GM12878 (cell line): ENCODE results near the gene BNIP1. TPM values are rescaled to one million over a fixed set of nuclear protein-coding genes. Genes with fewer than 3 reads are reported as not detected.

Experiments used
- ATAC-seq: fragments of 200-7000 bp; cut with Tn5 transposase; 3 replicates; pipeline ENCODE4 v1.9.1; 2020; ENCODE audit warnings: mild to moderate bottlenecking, moderate library complexity
- BruUV-seq: library from RNA; stranded (reverse); fragments of 400-500 nt; replicated peaks from 2 replicates; lab custom pipeline; 2021; lab: Mats Ljungman, UMichigan
- CTCF ChIA-PET: fragments of 300-600 bp; sonication (Branson Sonifier 250); formaldehyde crosslinking; extraction: SDS; loops from one replicate; lab custom pipeline; 2021; ENCODE audit warnings: inconsistent platforms; lab: Yijun Ruan, JAX
- POLR2A ChIA-PET: fragments of 350-600 bp; formaldehyde crosslinking; extraction: SDS; loops from one replicate; lab custom pipeline; 2021; ENCODE audit warnings: inconsistent platforms; lab: Charles Lee
- RAD21 ChIA-PET: fragments of 300-600 bp; sonication (Branson Sonifier 250); formaldehyde crosslinking; loops from one replicate; lab custom pipeline; 2023; ENCODE audit warnings: antibody characterized with exemption; ENCODE audit not compliant: unreplicated experiment; lab: Charles Lee
- SMC1A ChIA-PET: fragments of 300-600 bp; sonication (Branson Sonifier 250); formaldehyde crosslinking; loops from one replicate; lab custom pipeline; 2023; ENCODE audit not compliant: unreplicated experiment, uncharacterized antibody; lab: Charles Lee
- DNase-seq: peaks from one replicate; pipeline ENCODE4 v3.0.0-alpha.2; 2011; ENCODE audit warnings: low read depth, low spot score
- FAIRE-seq: peaks from 3 replicates; lab custom pipeline; 2011; peaks lifted over from hg19 to GRCh38; lab: Jason Lieb, UNC
- H2AFZ ChIP-seq: 2 replicates; pipeline ENCODE4 v1.6.0; 2011; ENCODE audit warnings: low read depth, low read length, control low read depth; ENCODE audit not compliant: control insufficient read depth
- H3K27ac ChIP-seq: 2 replicates; pipeline ENCODE4 v1.5.1; 2011; ENCODE audit warnings: control low read depth; ENCODE audit not compliant: control insufficient read depth, insufficient read depth
- H3K27me3 ChIP-seq, 2 experiments: replicated peaks in 1 of 2; 2 replicates each; pipeline versions ENCODE4 v1.6.0 to v1.6.1; 2011; ENCODE audit warnings: low read length in 1 of 2; ENCODE audit not compliant: control insufficient read depth in 2 of 2, insufficient read depth in 2 of 2
- H3K36me3 ChIP-seq, 2 experiments: 2 replicates each; pipeline ENCODE4 v1.5.1; 2011; ENCODE audit warnings: low read length in 1 of 2; ENCODE audit not compliant: control insufficient read depth in 2 of 2, insufficient read depth in 2 of 2
- H3K4me1 ChIP-seq: 2 replicates; pipeline ENCODE4 v1.6.1; 2011; ENCODE audit warnings: mild to moderate bottlenecking, low read length, moderate library complexity, mixed read lengths; ENCODE audit not compliant: control insufficient read depth, insufficient read depth
- H3K4me2 ChIP-seq: 2 replicates; pipeline ENCODE4 v1.6.0; 2011; ENCODE audit warnings: control low read depth; ENCODE audit not compliant: control insufficient read depth, insufficient read depth
- H3K4me3 ChIP-seq: fragments of 200-600 bp; sonication (generic); 2 replicates; pipeline ENCODE4 v1.5.1; 2016
- H3K79me2 ChIP-seq: 2 replicates; pipeline ENCODE4 v1.6.0; 2011; ENCODE audit warnings: low read length; ENCODE audit not compliant: control insufficient read depth, insufficient read depth
- H3K9ac ChIP-seq: 2 replicates; pipeline ENCODE4 v1.8.0; 2011; ENCODE audit warnings: low read length, control low read depth, mixed read lengths; ENCODE audit not compliant: control insufficient read depth, insufficient read depth
- H3K9me3 ChIP-seq: replicated peaks from 3 replicates; pipeline ENCODE4 v1.5.1; 2011; ENCODE audit warnings: mild to moderate bottlenecking, low read length; ENCODE audit not compliant: control insufficient read depth, insufficient read depth
- H4K20me1 ChIP-seq: 2 replicates; pipeline ENCODE4 v1.6.0; 2011; ENCODE audit not compliant: control insufficient read depth, insufficient read depth
- ATF7 ChIP-seq: fragments of 450-650 bp; IDR thresholded peaks from 2 replicates; pipeline ENCODE4 v1.6.1; 2016; ENCODE audit warnings: low read depth, mild to moderate bottlenecking
- CEBPB ChIP-seq, 2 experiments: fragments of 150-350 bp in 1 of 2; IDR thresholded peaks; 2 replicates each; pipeline ENCODE4 v1.6.1; 2012 to 2014; ENCODE audit warnings: low read depth in 2 of 2, low read length in 2 of 2, borderline replicate concordance in 1 of 2, inconsistent platforms in 1 of 2
- CHD4 ChIP-seq: fragments of 200-600 bp; sonication (generic); IDR thresholded peaks from 2 replicates; pipeline ENCODE4 v1.6.1; 2016; ENCODE audit warnings: mild to moderate bottlenecking
- EED ChIP-seq: sonication (generic); IDR thresholded peaks from 2 replicates; pipeline ENCODE4 v1.6.1; 2016; ENCODE audit warnings: antibody characterized with exemption, low read depth
- FOXK2 ChIP-seq: fragments of 450-650 bp; IDR thresholded peaks from 2 replicates; pipeline ENCODE4 v1.6.1; 2017; ENCODE audit warnings: mild to moderate bottlenecking, moderate library complexity
- IRF4 ChIP-seq: IDR thresholded peaks from 2 replicates; pipeline ENCODE4 v1.6.1; 2011; ENCODE audit warnings: low read depth, low read length
- MTA2 ChIP-seq: fragments of 450-650 bp; IDR thresholded peaks from 2 replicates; pipeline ENCODE4 v1.6.1; 2016; ENCODE audit warnings: low read depth, mild to moderate bottlenecking, moderate library complexity
- SMARCA5 ChIP-seq: fragments of 450-650 bp; IDR thresholded peaks from 2 replicates; pipeline ENCODE4 v1.6.1; 2017; ENCODE audit warnings: mild to moderate bottlenecking
- SUZ12 ChIP-seq: fragments of 200-600 bp; sonication (generic); IDR thresholded peaks from one replicate; pipeline ENCODE4 v1.6.1; 2018; ENCODE audit warnings: antibody characterized with exemption, mild to moderate bottlenecking; ENCODE audit not compliant: unreplicated experiment
- ZNF24 ChIP-seq: fragments of 450-650 bp; IDR thresholded peaks from 2 replicates; pipeline ENCODE4 v1.6.1; 2017; ENCODE audit warnings: antibody characterized with exemption, mild to moderate bottlenecking
- ZZZ3 ChIP-seq: IDR thresholded peaks from 2 replicates; pipeline ENCODE4 v1.6.1; 2011; ENCODE audit warnings: low read depth; ENCODE audit not compliant: control insufficient read depth, insufficient read length
- WGBS: methylation state at CpG from one replicate; pipeline ENCODE4 v1.1.6; 2016; ENCODE audit warnings: low lambda C conversion rate; ENCODE audit not compliant: insufficient replicate concordance, insufficient coverage; ENCODE audit errors: missing lambda C conversion rate; 5-methylcytosine and 5-hydroxymethylcytosine counted together
- in situ Hi-C: fragments of 300-500 bp; cut with MboI; formaldehyde crosslinking; loops from 9 replicates; pipeline ENCODE4 v1.14.3; 2018; ENCODE audit warnings: mixed read lengths
- intact Hi-C: fragments of 100-400 bp; cut with micrococcal nuclease; formaldehyde crosslinking; loops from one replicate; pipeline ENCODE4 v1.14.2; 2022; ENCODE audit not compliant: unreplicated experiment
- polyA plus RNA-seq, 11 experiments: library from polyadenylated mRNA; depleted of rRNA in 4 of 11; unstranded in 6 of 11; stranded (reverse) in 5 of 11; fragments of >200 nt; fragmentation: Nextera tagmentation in 4 of 11; fragmentation: Illumina TruSeq in 1 of 11; extraction: Ambion mirVana in 4 of 11; extraction: Trizol in 1 of 11; gene quantifications; 1 replicate in 1 of 11; 2 replicates in 10 of 11; pipeline versions ENCODE4 v1.2.1 to v1.2.3, GENCODE V29; 2011 to 2016; ENCODE audit warnings: inconsistent platforms in 2 of 11, missing spikeins in 2 of 11, low read depth in 1 of 11
- total RNA-seq, 4 experiments: library from RNA; depleted of rRNA in 3 of 4; stranded (reverse); fragments of >200 nt in 3 of 4; fragmentation: Illumina TruSeq in 1 of 4; extraction: Trizol in 1 of 4; gene quantifications; 2 replicates each; pipeline versions ENCODE4 v1.2.1 to v1.2.3, GENCODE V29; 2013 to 2021
- TF ChIP-seq, protein P1 (sequence below): fragments of 450-650 bp; IDR thresholded peaks from 2 replicates; pipeline ENCODE4 v1.6.1; 2018; ENCODE audit warnings: borderline replicate concordance, mild to moderate bottlenecking; ENCODE audit not compliant: partially characterized antibody
- TF ChIP-seq, protein P2 (sequence below): IDR thresholded peaks from 2 replicates; pipeline ENCODE4 v1.6.1; 2012; ENCODE audit warnings: low read length, inconsistent platforms
- TF ChIP-seq, protein P3 (sequence below): fragments of 450-650 bp; IDR thresholded peaks from 2 replicates; pipeline ENCODE4 v1.6.1; 2016; ENCODE audit warnings: mild to moderate bottlenecking
- TF ChIP-seq, protein P4 (sequence below): IDR thresholded peaks from 2 replicates; pipeline ENCODE4 v1.6.1; 2011; ENCODE audit warnings: low read depth, low read length, improper control_type of control experiment, borderline replicate concordance

BNIP1 gene
- total and polyA plus RNA-seq, 10 of the 15 experiments (the other 5 are each of a cell fraction or from before 2014, with no cell fraction given) = 20.5 to 62.5 (median 27.4) TPM

DNA sequence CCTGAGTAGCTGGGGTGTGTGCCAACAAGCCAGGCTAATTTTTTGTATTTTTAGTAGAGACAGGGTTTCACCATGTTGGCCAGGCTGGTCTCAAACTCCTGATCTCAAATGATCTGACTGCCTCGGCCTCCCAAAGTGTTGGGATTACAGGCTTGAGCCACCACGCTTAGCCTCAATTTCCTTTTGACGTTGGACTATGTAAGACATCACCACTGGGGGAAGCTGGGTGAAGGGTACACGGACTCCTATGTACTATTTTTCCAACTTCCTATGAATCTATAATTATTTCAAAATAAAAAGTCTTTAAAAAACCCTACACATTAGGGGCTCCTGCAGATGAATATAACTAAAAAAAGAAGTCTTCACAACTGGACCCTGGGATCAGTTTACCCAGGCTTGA lies 46.7 kb downstream of the BNIP1 start (continued):
- no peak for TF ChIP-seq ZZZ3
- TF ChIP-seq, protein P1, sequence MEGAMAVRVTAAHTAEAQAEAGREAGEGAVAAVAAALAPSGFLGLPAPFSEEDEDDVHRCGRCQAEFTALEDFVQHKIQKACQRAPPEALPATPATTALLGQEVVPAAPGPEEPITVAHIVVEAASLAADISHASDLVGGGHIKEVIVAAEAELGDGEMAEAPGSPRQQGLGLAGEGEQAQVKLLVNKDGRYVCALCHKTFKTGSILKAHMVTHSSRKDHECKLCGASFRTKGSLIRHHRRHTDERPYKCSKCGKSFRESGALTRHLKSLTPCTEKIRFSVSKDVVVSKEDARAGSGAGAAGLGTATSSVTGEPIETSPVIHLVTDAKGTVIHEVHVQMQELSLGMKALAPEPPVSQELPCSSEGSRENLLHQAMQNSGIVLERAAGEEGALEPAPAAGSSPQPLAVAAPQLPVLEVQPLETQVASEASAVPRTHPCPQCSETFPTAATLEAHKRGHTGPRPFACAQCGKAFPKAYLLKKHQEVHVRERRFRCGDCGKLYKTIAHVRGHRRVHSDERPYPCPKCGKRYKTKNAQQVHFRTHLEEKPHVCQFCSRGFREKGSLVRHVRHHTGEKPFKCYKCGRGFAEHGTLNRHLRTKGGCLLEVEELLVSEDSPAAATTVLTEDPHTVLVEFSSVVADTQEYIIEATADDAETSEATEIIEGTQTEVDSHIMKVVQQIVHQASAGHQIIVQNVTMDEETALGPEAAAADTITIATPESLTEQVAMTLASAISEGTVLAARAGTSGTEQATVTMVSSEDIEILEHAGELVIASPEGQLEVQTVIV = no peak

DNA sequence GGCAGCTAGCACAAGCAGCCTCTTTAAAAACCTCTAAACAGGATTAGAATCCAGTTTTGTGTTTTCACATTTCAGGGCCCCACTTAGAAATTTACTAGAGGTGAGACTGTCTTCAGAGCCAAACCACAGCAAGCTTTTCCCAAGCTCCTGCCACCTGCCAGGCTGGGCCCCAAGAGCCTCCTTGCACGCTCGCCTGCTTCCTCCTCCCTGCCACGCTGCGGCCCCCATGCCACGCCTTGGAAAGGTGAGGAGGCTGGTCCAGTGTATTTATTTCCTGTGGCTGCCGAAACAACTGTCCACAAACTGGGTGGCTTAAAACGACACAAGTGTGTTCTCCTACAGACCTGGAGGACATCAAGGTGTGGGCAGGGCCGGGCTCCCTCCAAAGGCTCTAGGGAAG lies 47.2 kb downstream of the BNIP1 start:
- Histone ChIP-seq H3K79me2 (no peaks in the 10 kb centered on the region), H3K27me3 (peaks cover 0 to 1% of the 10 kb centered on the region in 2 experiments; a peak in 1 of 4 replicates), H3K4me1 (no peaks in the 10 kb centered on the region), H4K20me1 (0 out of 2 replicates have a peak, but pooled peaks cover 3% of the 10 kb centered on the region), H3K36me3 (no peaks in the 10 kb centered on the region), H2AFZ (no peak overlapping the region), H3K4me2 (no peak overlapping the region), H3K27ac (no peak overlapping the region)
- no peak for ATAC-seq
- RAD21 ChIA-PET = no interaction called here
- POLR2A ChIA-PET = no interaction called here
- WGBS = 28% methylated on average over 8 of the region's 8 CpGs
- BruUV-seq = no TSS peak
- in situ Hi-C loops (no loop called here), intact Hi-C loops (no loop called here)
- SMC1A ChIA-PET = no interaction called here
- TF ChIP-seq, protein P1 = no peak
- TF ChIP-seq CHD4 = no peak
- TF ChIP-seq SMARCA5 = no peak
- TF ChIP-seq SUZ12 = no peak
- no peak for TF ChIP-seq IRF4
- no peak for TF ChIP-seq MTA2
- TF ChIP-seq, protein P2, sequence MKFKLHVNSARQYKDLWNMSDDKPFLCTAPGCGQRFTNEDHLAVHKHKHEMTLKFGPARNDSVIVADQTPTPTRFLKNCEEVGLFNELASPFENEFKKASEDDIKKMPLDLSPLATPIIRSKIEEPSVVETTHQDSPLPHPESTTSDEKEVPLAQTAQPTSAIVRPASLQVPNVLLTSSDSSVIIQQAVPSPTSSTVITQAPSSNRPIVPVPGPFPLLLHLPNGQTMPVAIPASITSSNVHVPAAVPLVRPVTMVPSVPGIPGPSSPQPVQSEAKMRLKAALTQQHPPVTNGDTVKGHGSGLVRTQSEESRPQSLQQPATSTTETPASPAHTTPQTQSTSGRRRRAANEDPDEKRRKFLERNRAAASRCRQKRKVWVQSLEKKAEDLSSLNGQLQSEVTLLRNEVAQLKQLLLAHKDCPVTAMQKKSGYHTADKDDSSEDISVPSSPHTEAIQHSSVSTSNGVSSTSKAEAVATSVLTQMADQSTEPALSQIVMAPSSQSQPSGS = no peak
- TF ChIP-seq, protein P3, sequence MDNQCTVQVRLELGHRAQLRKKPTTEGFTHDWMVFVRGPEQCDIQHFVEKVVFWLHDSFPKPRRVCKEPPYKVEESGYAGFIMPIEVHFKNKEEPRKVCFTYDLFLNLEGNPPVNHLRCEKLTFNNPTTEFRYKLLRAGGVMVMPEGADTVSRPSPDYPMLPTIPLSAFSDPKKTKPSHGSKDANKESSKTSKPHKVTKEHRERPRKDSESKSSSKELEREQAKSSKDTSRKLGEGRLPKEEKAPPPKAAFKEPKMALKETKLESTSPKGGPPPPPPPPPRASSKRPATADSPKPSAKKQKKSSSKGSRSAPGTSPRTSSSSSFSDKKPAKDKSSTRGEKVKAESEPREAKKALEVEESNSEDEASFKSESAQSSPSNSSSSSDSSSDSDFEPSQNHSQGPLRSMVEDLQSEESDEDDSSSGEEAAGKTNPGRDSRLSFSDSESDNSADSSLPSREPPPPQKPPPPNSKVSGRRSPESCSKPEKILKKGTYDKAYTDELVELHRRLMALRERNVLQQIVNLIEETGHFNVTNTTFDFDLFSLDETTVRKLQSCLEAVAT = no peak
- TF ChIP-seq, protein P4, sequence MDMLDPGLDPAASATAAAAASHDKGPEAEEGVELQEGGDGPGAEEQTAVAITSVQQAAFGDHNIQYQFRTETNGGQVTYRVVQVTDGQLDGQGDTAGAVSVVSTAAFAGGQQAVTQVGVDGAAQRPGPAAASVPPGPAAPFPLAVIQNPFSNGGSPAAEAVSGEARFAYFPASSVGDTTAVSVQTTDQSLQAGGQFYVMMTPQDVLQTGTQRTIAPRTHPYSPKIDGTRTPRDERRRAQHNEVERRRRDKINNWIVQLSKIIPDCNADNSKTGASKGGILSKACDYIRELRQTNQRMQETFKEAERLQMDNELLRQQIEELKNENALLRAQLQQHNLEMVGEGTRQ = no peak
- TF ChIP-seq ZNF24 = no peak
- no peak for TF ChIP-seq FOXK2
- no peak for TF ChIP-seq EED
- TF ChIP-seq CEBPB (IDR thresholded peaks at IDR 0.05; ENCODE audit: borderline replicate concordance in 1 of 2, low read depth in 2 of 2, low read length in 2 of 2) = no peak
- TF ChIP-seq ATF7 = no peak
- TF ChIP-seq, all 136 proteins: peak for 0
- CTCF ChIA-PET = interaction anchor here (1.9 kb wide), 1 partner anchor 213 kb away, joined by 11 read pairs; no protein-coding TSS in a partner anchor
- DNase-seq (no peak), FAIRE-seq (no peak)
- Histone ChIP-seq H3K9me3 (no peaks in the 10 kb centered on the region), H3K9ac (no peak overlapping the region), H3K4me3 (no peak overlapping the region)
